Activated CD8-positive, alpha-beta memory T cell treated with anti-CD3 and anti-CD28 coated beads, Interleukin-2, amount 10 ng/mL, durations not matched to agents 7 days and 5 days (primary cell): ENCODE results near the gene TEP1. TPM values are rescaled to one million over a fixed set of nuclear protein-coding genes. Genes with fewer than 3 reads are reported as not detected.
"Not testable (repeated sequence)": the region's sequence is repeated elsewhere in the genome, so short reads cannot be mapped to it uniquely, and the experiment has no call there.

Experiments
- ATAC-seq: fragments of 150-1000 bp; cut with Tn5 transposase; one replicate; pipeline ENCODE4 v1.10.0; 2021; ENCODE audit warnings: moderate library complexity
- CTCF ChIA-PET: fragments of 350-600 bp; sonication (Branson Sonifier 250); formaldehyde crosslinking; loops from one replicate; lab custom pipeline; 2021; ENCODE audit warnings: antibody characterized with exemption; lab: Charles Lee
- DNase-seq: peaks from one replicate; pipeline ENCODE4 v3.0.0-alpha.2; 2020
- H3K27ac Mint-ChIP-seq: one replicate; pipeline ENCODE4 v1.8.0; 2021; ENCODE audit warnings: mild to moderate bottlenecking, mixed read lengths
- H3K27me3 Mint-ChIP-seq: one replicate; pipeline ENCODE4 v1.8.0; 2021; ENCODE audit warnings: mixed read lengths
- H3K36me3 Mint-ChIP-seq: one replicate; pipeline ENCODE4 v1.8.0; 2021; ENCODE audit warnings: mild to moderate bottlenecking, mixed read lengths
- H3K4me1 Mint-ChIP-seq: one replicate; pipeline ENCODE4 v1.8.0; 2021; ENCODE audit warnings: mixed read lengths
- H3K4me3 Mint-ChIP-seq: one replicate; pipeline ENCODE4 v1.8.0; 2021; ENCODE audit warnings: mild to moderate bottlenecking, moderate library complexity, mixed read lengths
- H3K9me3 Mint-ChIP-seq: one replicate; pipeline ENCODE4 v1.8.0; 2022; ENCODE audit warnings: low read depth, mixed read lengths
- total RNA-seq, 2 experiments: library from RNA; stranded (reverse); gene quantifications; one replicate each; pipeline ENCODE4 v1.2.3, GENCODE V29; 2021

The TEP1 gene
- total RNA-seq, 2 experiments from 2014 or later, result 44.9 to 52.9 TPM

- Mint-ChIP-seq H3K4me3 (peak within 1 kb of the TSS; percentile 83), H3K4me1 (peaks cover 18% of the 10 kb centered on the region), H3K36me3 (peaks cover 20% of the 10 kb centered on the region), H3K9me3 (no peaks in the 10 kb centered on the region), H3K27me3 (no peaks in the 10 kb centered on the region), H3K27ac (peak within 1 kb of the TSS; percentile 86)
- ATAC-seq (peak; percentile 93), DNase-seq (peak; percentile 98)
- CTCF ChIA-PET, result interaction anchor here (0.6 to 7.3 kb wide), 17 partner anchors 9 to 340 kb away, joined by 3 to 67 read pairs (median 7); partner anchors contain the start of genes PIP4P1, PNP, RNASE4 and TEP1
Measured at GRCh38 chr14:20343092-20343861, 70.0 kb downstream of the TEP1 start, which contains the start of gene PARP2. Gene PARP2, plus strand, starts transcription at chr14:20343635. Its CDS starts 7 bp downstream, at chr14:20343642.

GRCh38 chr14:20341646-20342045 lies 71.7 kb downstream of the TEP1 start:
- DNase-seq (no peak), ATAC-seq (no peak)
- Mint-ChIP-seq H3K9me3 (no peaks in the 10 kb centered on the region), H3K4me1 (peaks cover 17% of the 10 kb centered on the region), H3K36me3 (peaks cover 12% of the 10 kb centered on the region), H3K27ac (no peak overlapping the region), H3K4me3 (peak overlapping the region; percentile 83), H3K27me3 (no peaks in the 10 kb centered on the region)
- CTCF ChIA-PET, result interaction anchor here (0.7 to 7.3 kb wide), 7 partner anchors 8 to 272 kb away, joined by 3 to 67 read pairs (median 12); partner anchors contain the start of genes OSGEP and TTC5

GRCh38 chr14:20341032-20341431 lies 72.3 kb downstream of the TEP1 start:
- not testable (repeated sequence) for H3K36me3 Mint-ChIP-seq, H3K27me3 Mint-ChIP-seq, H3K27ac Mint-ChIP-seq, ATAC-seq, H3K4me3 Mint-ChIP-seq, DNase-seq, H3K9me3 Mint-ChIP-seq
- peaks cover 17% of the 10 kb centered on the region for H3K4me1 Mint-ChIP-seq
- CTCF ChIA-PET, result interaction anchor here (0.8 to 7.3 kb wide), 4 partner anchors 12 to 269 kb away, joined by 3 to 67 read pairs (median 16); partner anchors contain the start of gene TTC5

GRCh38 chr14:20334017-20334416 lies 79.3 kb downstream of the TEP1 start:
- CTCF ChIA-PET, result interaction anchor here (1.2 to 2.7 kb wide), 5 partner anchors 9 to 279 kb away, joined by 4 to 18 read pairs (median 6); partner anchors contain the start of genes PARP2 and TEP1
- H3K9me3 Mint-ChIP-seq, result no peaks in the 10 kb centered on the region
- no peak overlapping the region for H3K27ac Mint-ChIP-seq
- no peak for DNase-seq
- no peaks in the 10 kb centered on the region for H3K27me3 Mint-ChIP-seq
- peaks cover 7% of the 10 kb centered on the region for H3K36me3 Mint-ChIP-seq
- no peak for ATAC-seq
- no peak overlapping the region for H3K4me3 Mint-ChIP-seq
- peaks cover 44% of the 10 kb centered on the region for H3K4me1 Mint-ChIP-seq

- no peak for DNase-seq
- Mint-ChIP-seq H3K4me3 (peak overlapping the region; percentile 93), H3K9me3 (no peaks in the 10 kb centered on the region), H3K36me3 (peaks cover 12% of the 10 kb centered on the region), H3K4me1 (peaks cover 50% of the 10 kb centered on the region), H3K27ac (peak overlapping the region; percentile 94), H3K27me3 (no peaks in the 10 kb centered on the region)
- no peak for ATAC-seq
- CTCF ChIA-PET, result interaction anchor here (1.2 to 2.7 kb wide), 6 partner anchors 9 to 348 kb away, joined by 4 to 18 read pairs (median 6); partner anchors contain the start of genes PARP2 and TEP1
Measured at GRCh38 chr14:20333494-20333841, 79.8 kb downstream of the TEP1 start.

GRCh38 chr14:20332788-20333493 lies 80.4 kb downstream of the TEP1 start, which contains the start of gene CCNB1IP1:
Gene CCNB1IP1, minus strand, starts transcription at chr14:20333279. Its CDS starts 16,756 bp downstream, at chr14:20316523.
- H3K36me3 Mint-ChIP-seq, result peaks cover 12% of the 10 kb centered on the region
- DNase-seq, result peak; percentile 74
- CTCF ChIA-PET, result interaction anchor here (0.5 to 2.7 kb wide), 10 partner anchors 10 to 1178 kb away, joined by 3 to 18 read pairs (median 4); partner anchors contain the start of genes PARP2 and TEP1
- ATAC-seq, result peak; percentile 99
- H3K27ac Mint-ChIP-seq, result peak within 1 kb of the TSS; percentile 94
- no peaks in the 10 kb centered on the region for H3K27me3 Mint-ChIP-seq
- peaks cover 53% of the 10 kb centered on the region for H3K4me1 Mint-ChIP-seq
- H3K4me3 Mint-ChIP-seq, result peak within 1 kb of the TSS; percentile 93
- no peaks in the 10 kb centered on the region for H3K9me3 Mint-ChIP-seq

GRCh38 chr14:20332431-20332787 lies 80.9 kb downstream of the TEP1 start:
- Mint-ChIP-seq H3K27me3 (no peaks in the 10 kb centered on the region), H3K4me1 (peaks cover 59% of the 10 kb centered on the region), H3K27ac (peak overlapping the region; percentile 94), H3K36me3 (peaks cover 15% of the 10 kb centered on the region), H3K4me3 (peak overlapping the region; percentile 93), H3K9me3 (no peaks in the 10 kb centered on the region)
- DNase-seq, result no peak
- CTCF ChIA-PET, result interaction anchor here (0.5 to 2.7 kb wide), 7 partner anchors 11 to 1178 kb away, joined by 3 to 17 read pairs (median 4); partner anchors contain the start of genes PARP2 and TEP1
- no peak for ATAC-seq

GRCh38 chr14:20331053-20331613 lies 82.2 kb downstream of the TEP1 start:
- CTCF ChIA-PET, result interaction anchor here (1.8 to 5.8 kb wide), 2 partner anchors 10 to 84 kb away, joined by 4 to 67 read pairs; partner anchors contain the start of gene PARP2
- DNase-seq, result no peak
- ATAC-seq, result no peak
- Mint-ChIP-seq H3K27me3 (no peaks in the 10 kb centered on the region), H3K4me3 (peak overlapping the region; percentile 55), H3K36me3 (peaks cover 19% of the 10 kb centered on the region), H3K9me3 (no peaks in the 10 kb centered on the region), H3K27ac (peak overlapping the region; percentile 67), H3K4me1 (peaks cover 65% of the 10 kb centered on the region)

- Mint-ChIP-seq H3K4me3 (no peak overlapping the region), H3K4me1 (peaks cover 55% of the 10 kb centered on the region), H3K27me3 (no peaks in the 10 kb centered on the region), H3K27ac (no peak overlapping the region), H3K9me3 (no peaks in the 10 kb centered on the region), H3K36me3 (peaks cover 26% of the 10 kb centered on the region)
- CTCF ChIA-PET, result interaction anchor here (1.4 to 6.0 kb wide), 6 partner anchors 12 to 368 kb away, joined by 4 to 89 read pairs (median 11); partner anchors contain the start of genes PARP2 and PNP
- DNase-seq (no peak), ATAC-seq (no peak)
Measured at GRCh38 chr14:20329355-20329754, 83.9 kb downstream of the TEP1 start.

- DNase-seq (no peak), ATAC-seq (no peak)
- H3K27ac Mint-ChIP-seq, result peak overlapping the region; percentile 18
- H3K4me3 Mint-ChIP-seq, result no peak overlapping the region
- peaks cover 51% of the 10 kb centered on the region for H3K4me1 Mint-ChIP-seq
- peaks cover 30% of the 10 kb centered on the region for H3K36me3 Mint-ChIP-seq
- no peaks in the 10 kb centered on the region for H3K9me3 Mint-ChIP-seq
- CTCF ChIA-PET, result interaction anchor here (1.2 to 6.0 kb wide), 12 partner anchors 12 to 368 kb away, joined by 3 to 89 read pairs (median 7); partner anchors contain the start of gene PARP2
- H3K27me3 Mint-ChIP-seq, result no peaks in the 10 kb centered on the region
Measured at GRCh38 chr14:20328705-20329104, 84.6 kb downstream of the TEP1 start.

GRCh38 chr14:20327005-20327869 lies 86.1 kb downstream of the TEP1 start:
- H3K27me3 Mint-ChIP-seq, result no peaks in the 10 kb centered on the region
- H3K27ac Mint-ChIP-seq, result peak overlapping the region; percentile 33
- DNase-seq, result no peak
- peak; percentile 45 for ATAC-seq
- CTCF ChIA-PET, result interaction anchor here (0.6 to 6.0 kb wide), 27 partner anchors 10 to 370 kb away, joined by 3 to 89 read pairs (median 5); partner anchors contain the start of genes ANG and PARP2
- no peaks in the 10 kb centered on the region for H3K9me3 Mint-ChIP-seq
- peaks cover 48% of the 10 kb centered on the region for H3K4me1 Mint-ChIP-seq
- peak overlapping the region; percentile 1 for H3K4me3 Mint-ChIP-seq
- peaks cover 37% of the 10 kb centered on the region for H3K36me3 Mint-ChIP-seq

GRCh38 chr14:20317720-20318119 lies 95.6 kb downstream of the TEP1 start:
- no peak overlapping the region for H3K4me3 Mint-ChIP-seq
- CTCF ChIA-PET, result interaction anchor here (0.9 to 1.5 kb wide), 2 partner anchors 10 to 292 kb away, joined by 3 to 8 read pairs; no protein-coding TSS in a partner anchor
- no peak for DNase-seq

More at GRCh38 chr14:20317720-20318119, 95.6 kb downstream of the TEP1 start:
- H3K27me3 Mint-ChIP-seq, result no peaks in the 10 kb centered on the region
- peaks cover 52% of the 10 kb centered on the region for H3K36me3 Mint-ChIP-seq
- H3K9me3 Mint-ChIP-seq, result no peaks in the 10 kb centered on the region
- ATAC-seq, result no peak
- H3K27ac Mint-ChIP-seq, result no peak overlapping the region
- no peaks in the 10 kb centered on the region for H3K4me1 Mint-ChIP-seq
